ENCODE measurements around the gene DUSP2. TPM values are rescaled to one million over a fixed set of nuclear protein-coding genes. Genes with fewer than 3 reads are reported as not detected.
"Not testable (repeated sequence)": the region's sequence is repeated elsewhere in the genome, so short reads cannot be mapped to it uniquely, and the experiment has no call there.

DUSP2 gene
- total RNA-seq, 1 donor from 2014 or later: 445 TPM

GRCh38 chr2:96147593-96148201, 2.5 kb upstream of the DUSP2 start:
- intact Hi-C loops (cut with micrococcal nuclease): loop anchor here (5.0 kb wide), 2 partner anchors 175 to 380 kb away; no protein-coding TSS in a partner anchor
- Mint-ChIP-seq H3K4me1 (peaks cover 54% of the 10 kb centered on the region), H3K27ac (peak overlapping the region; percentile 95), H3K27me3 (no peaks in the 10 kb centered on the region), H3K9me3 (no peaks in the 10 kb centered on the region), H3K4me3 (peak overlapping the region; percentile 98), H3K36me3 (ENCODE audit: low read depth) (peaks cover 20% of the 10 kb centered on the region)
- DNase-seq: peak; percentile 66

- H3K4me3 Mint-ChIP-seq: peak overlapping the region; percentile 98
- H3K27ac Mint-ChIP-seq: peak overlapping the region; percentile 95
- peaks cover 56% of the 10 kb centered on the region for H3K4me1 Mint-ChIP-seq
- DNase-seq: peak; percentile 79
- intact Hi-C loops (cut with micrococcal nuclease): loop anchor here (1.0 to 5.0 kb wide), 4 partner anchors 10 to 380 kb away; no protein-coding TSS in a partner anchor
- peaks cover 27% of the 10 kb centered on the region for H3K36me3 Mint-ChIP-seq (ENCODE audit: low read depth)
- no peaks in the 10 kb centered on the region for H3K9me3 Mint-ChIP-seq
- H3K27me3 Mint-ChIP-seq: no peaks in the 10 kb centered on the region
Observed at GRCh38 chr2:96146881-96147592, 1.8 kb upstream of the DUSP2 start.

GRCh38 chr2:96146153-96146880, 1.1 kb upstream of the DUSP2 start:
- Mint-ChIP-seq H3K27me3 (no peaks in the 10 kb centered on the region), H3K36me3 (ENCODE audit: low read depth) (peaks cover 32% of the 10 kb centered on the region), H3K27ac (peak overlapping the region; percentile 95), H3K9me3 (no peaks in the 10 kb centered on the region), H3K4me1 (peaks cover 53% of the 10 kb centered on the region), H3K4me3 (peak overlapping the region; percentile 98)
- DNase-seq: peak; percentile 96
- intact Hi-C loops (cut with micrococcal nuclease): loop anchor here (1.0 to 5.0 kb wide), 4 partner anchors 11 to 381 kb away; no protein-coding TSS in a partner anchor

GRCh38 chr2:96145848-96146152, 560 bp upstream of the DUSP2 start:
- Mint-ChIP-seq H3K4me1 (peaks cover 54% of the 10 kb centered on the region), H3K9me3 (no peaks in the 10 kb centered on the region), H3K27ac (peak overlapping the region; percentile 95), H3K4me3 (peak overlapping the region; percentile 98), H3K27me3 (no peaks in the 10 kb centered on the region), H3K36me3 (ENCODE audit: low read depth) (peaks cover 38% of the 10 kb centered on the region)
- intact Hi-C loops (cut with micrococcal nuclease): loop anchor here (1.0 to 5.0 kb wide), 8 partner anchors 12 to 382 kb away; partner anchors contain the start of genes ADRA2B, CIAO1, NCAPH and STARD7
- no peak for DNase-seq

DNA sequence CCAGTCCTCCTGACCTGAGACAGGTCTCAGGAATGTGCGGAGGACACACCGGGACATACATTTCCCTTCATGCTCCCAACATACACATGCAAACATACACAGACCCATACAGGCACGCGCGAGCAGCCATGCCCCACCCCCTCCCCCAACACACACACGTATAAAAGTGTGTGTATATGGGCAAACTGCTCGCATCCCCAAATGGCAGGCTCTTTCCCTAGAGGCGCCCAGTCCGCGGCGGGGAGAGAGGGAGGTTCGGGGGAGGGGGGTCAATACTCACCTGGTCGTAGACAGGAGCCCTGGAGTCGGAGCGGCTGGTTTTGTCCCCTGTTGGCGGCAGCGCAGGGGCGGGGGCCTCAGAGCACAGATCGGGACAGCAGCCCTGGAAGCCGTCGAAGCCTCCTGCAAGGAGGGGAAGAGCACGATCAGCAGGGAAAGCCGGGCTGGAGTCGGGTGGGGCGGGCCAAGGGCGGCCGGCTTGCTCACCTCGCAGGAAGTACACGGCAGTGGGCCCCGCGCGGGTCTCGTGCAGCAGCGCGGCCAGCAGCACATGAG, 682 bp downstream of the DUSP2 start:
- H3K36me3 Mint-ChIP-seq (ENCODE audit: low read depth): peaks cover 38% of the 10 kb centered on the region
- intact Hi-C loops (cut with micrococcal nuclease): loop anchor here (1.0 to 5.0 kb wide), 6 partner anchors 28 to 383 kb away; partner anchors contain the start of genes ADRA2B, CIAO1, NCAPH and STARD7
- peak; percentile 83 for DNase-seq
- H3K9me3 Mint-ChIP-seq: no peaks in the 10 kb centered on the region
- peaks cover 51% of the 10 kb centered on the region for H3K4me1 Mint-ChIP-seq
- peak overlapping the region; percentile 95 for H3K27ac Mint-ChIP-seq
- H3K27me3 Mint-ChIP-seq: no peaks in the 10 kb centered on the region
- peak overlapping the region; percentile 98 for H3K4me3 Mint-ChIP-seq

DNA sequence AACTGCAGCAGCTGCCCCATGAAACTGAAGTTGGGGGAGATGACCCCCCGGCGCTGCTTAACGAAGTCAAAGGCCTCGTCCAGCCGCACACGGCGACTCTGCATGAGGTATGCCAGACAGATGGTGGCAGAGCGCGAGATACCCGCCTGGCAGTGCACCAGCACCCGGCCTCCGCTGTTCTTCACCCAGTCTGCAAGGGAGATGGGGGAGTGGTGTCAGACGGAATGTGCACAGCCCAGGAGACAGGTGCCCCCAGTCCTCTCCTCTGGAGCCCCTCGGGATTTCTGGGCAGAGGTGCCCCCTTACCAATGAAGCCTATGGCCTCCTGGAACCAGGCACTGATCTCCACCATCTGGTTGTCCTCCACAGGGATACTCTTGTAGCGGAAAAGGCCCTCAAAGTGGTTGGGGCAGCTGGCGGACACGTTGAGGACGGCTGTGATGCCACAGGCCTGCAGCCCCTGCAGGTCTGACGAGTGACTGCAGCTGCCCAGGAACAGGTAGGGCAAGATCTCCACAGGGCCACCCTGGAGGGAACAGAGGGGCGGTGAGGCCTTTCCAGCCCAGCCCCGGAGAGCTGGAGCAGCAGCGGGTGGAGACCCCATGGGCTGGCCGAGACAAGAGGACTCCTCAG, 1.3 kb downstream of the DUSP2 start:
- peak overlapping the region; percentile 98 for H3K4me3 Mint-ChIP-seq
- peaks cover 38% of the 10 kb centered on the region for H3K36me3 Mint-ChIP-seq (ENCODE audit: low read depth)
- H3K27ac Mint-ChIP-seq: peak overlapping the region; percentile 95
- peaks cover 51% of the 10 kb centered on the region for H3K4me1 Mint-ChIP-seq
- intact Hi-C loops (cut with micrococcal nuclease): loop anchor here (2.0 kb wide), 1 partner anchor 65 kb away; the partner anchor contains the start of gene STARD7
- peak; percentile 81 for DNase-seq
- no peaks in the 10 kb centered on the region for H3K9me3 Mint-ChIP-seq
- no peaks in the 10 kb centered on the region for H3K27me3 Mint-ChIP-seq

DNA sequence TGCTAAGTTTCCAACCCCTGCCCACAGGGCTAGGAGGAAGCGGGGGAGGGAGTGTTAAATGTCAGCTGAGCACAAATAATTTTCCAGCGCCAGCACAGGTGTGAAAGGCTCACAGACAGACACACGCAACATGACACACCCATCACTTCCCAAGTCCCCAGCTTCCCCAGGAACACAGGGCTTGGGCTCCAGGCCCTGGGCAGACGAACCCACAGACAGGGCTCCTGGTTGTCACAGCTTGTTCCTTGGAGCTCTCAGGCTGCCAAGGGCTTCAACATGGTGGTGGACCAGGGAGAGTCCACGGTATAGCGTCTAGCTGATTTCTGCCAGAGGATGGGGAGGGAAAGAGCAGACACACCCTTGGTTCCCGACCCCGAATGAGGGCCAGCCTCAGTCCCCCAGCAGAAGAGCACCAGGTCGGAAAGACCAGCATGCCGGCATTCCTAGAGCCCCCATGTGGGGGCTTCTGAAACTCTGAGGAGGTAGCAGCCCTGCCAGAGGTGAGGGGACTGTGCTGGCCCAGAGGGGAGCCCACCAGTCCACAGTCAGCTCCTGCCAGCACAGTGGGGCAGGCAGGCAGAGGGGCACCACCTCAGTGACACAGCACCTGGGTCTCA, 1.9 kb downstream of the DUSP2 start:
- Mint-ChIP-seq H3K4me1 (peaks cover 49% of the 10 kb centered on the region), H3K4me3 (peak overlapping the region; percentile 98), H3K9me3 (no peaks in the 10 kb centered on the region), H3K36me3 (ENCODE audit: low read depth) (peaks cover 38% of the 10 kb centered on the region), H3K27ac (peak overlapping the region; percentile 85), H3K27me3 (no peaks in the 10 kb centered on the region)
- DNase-seq: no peak
- intact Hi-C loops (cut with micrococcal nuclease): no loop called here

- peaks cover 38% of the 10 kb centered on the region for H3K36me3 Mint-ChIP-seq (ENCODE audit: low read depth)
- H3K4me1 Mint-ChIP-seq: peaks cover 40% of the 10 kb centered on the region
- peak overlapping the region; percentile 85 for H3K27ac Mint-ChIP-seq
- no peaks in the 10 kb centered on the region for H3K27me3 Mint-ChIP-seq
- intact Hi-C loops (cut with micrococcal nuclease): no loop called here
- peak; percentile 82 for DNase-seq
- H3K4me3 Mint-ChIP-seq: peak overlapping the region; percentile 98
- H3K9me3 Mint-ChIP-seq: no peaks in the 10 kb centered on the region
Observed at GRCh38 chr2:96142217-96143113, 2.8 kb downstream of the DUSP2 start.

GRCh38 chr2:96141624-96141967, 3.6 kb downstream of the DUSP2 start:
- not testable (repeated sequence) for DNase-seq

DNA sequence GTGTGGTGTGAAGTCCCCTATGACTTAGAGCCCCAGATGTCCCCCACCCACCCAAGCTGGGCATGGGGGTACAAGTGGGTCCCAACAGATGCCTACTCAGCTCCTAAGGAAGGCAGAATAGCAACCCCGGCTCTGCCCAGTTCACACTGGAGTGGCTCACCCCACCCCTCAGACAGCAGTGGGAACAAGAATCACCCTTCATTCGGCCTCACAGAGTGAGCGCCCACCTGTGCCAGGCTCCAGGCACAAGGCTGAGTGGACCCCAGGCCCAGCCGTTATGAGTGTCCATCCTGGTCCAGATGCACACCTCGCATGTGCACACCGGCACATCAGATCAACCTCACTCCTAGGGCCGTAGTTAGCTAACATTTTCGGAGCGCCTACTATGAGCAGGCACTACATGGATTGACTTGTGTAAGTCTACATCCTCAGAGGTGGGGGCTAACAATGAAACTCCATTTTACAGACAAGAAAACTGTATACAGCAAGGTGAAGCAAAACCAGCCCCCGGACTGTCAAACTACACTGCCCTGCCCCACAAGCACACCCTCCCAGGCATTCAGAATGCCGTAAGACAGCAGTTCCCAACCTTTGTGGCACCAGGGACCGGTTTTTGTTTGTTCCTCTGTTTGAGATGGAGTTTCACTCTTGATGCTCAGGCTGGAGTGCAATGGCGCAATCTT, 4.2 kb downstream of the DUSP2 start:
- H3K9me3 Mint-ChIP-seq: no peaks in the 10 kb centered on the region
- peaks cover 28% of the 10 kb centered on the region for H3K4me1 Mint-ChIP-seq
- H3K27me3 Mint-ChIP-seq: no peaks in the 10 kb centered on the region
- peak overlapping the region; percentile 37 for H3K27ac Mint-ChIP-seq
- intact Hi-C loops (cut with micrococcal nuclease): no loop called here
- peak overlapping the region; percentile 98 for H3K4me3 Mint-ChIP-seq
- peaks cover 38% of the 10 kb centered on the region for H3K36me3 Mint-ChIP-seq (ENCODE audit: low read depth)
- no peak for DNase-seq

More at GRCh38 chr2:96141624-96141967, 3.6 kb downstream of the DUSP2 start:
- Mint-ChIP-seq H3K27ac (peak overlapping the region; percentile 37), H3K4me1 (peaks cover 31% of the 10 kb centered on the region), H3K4me3 (peak overlapping the region; percentile 98), H3K36me3 (ENCODE audit: low read depth) (peaks cover 38% of the 10 kb centered on the region)
- H3K9me3 Mint-ChIP-seq; H3K27me3 Mint-ChIP-seq; intact Hi-C loops (cut with micrococcal nuclease): not testable (repeated sequence)

- H3K4me3 Mint-ChIP-seq: no peak overlapping the region
- intact Hi-C loops (cut with micrococcal nuclease): no loop called here
- H3K36me3 Mint-ChIP-seq (ENCODE audit: low read depth): peaks cover 33% of the 10 kb centered on the region
- H3K27me3 Mint-ChIP-seq: no peaks in the 10 kb centered on the region
- DNase-seq: no peak
- H3K4me1 Mint-ChIP-seq: peaks cover 24% of the 10 kb centered on the region
- H3K9me3 Mint-ChIP-seq: no peaks in the 10 kb centered on the region
- no peak overlapping the region for H3K27ac Mint-ChIP-seq
Observed at GRCh38 chr2:96139181-96139758, 6.0 kb downstream of the DUSP2 start.
